Measurements from ENCODE around the gene PCSK5. TPM values are rescaled to one million over a fixed set of nuclear protein-coding genes. Genes with fewer than 3 reads are reported as not detected.
"Not testable (repeated sequence)": the region's sequence is repeated elsewhere in the genome, so short reads cannot be mapped to it uniquely, and the experiment has no call there.

PCSK5 gene
- total RNA-seq, 4 donors from 2014 or later, result 37.7 to 53.4 (median 43.1) TPM

GRCh38 chr9:75956161-75956560, 65.7 kb downstream of the PCSK5 start:
- ATAC-seq (ENCODE audit: low FRiP score) (no peak), DNase-seq (ENCODE audit: low spot score) (no peak)
- TF ChIP-seq, protein P1, sequence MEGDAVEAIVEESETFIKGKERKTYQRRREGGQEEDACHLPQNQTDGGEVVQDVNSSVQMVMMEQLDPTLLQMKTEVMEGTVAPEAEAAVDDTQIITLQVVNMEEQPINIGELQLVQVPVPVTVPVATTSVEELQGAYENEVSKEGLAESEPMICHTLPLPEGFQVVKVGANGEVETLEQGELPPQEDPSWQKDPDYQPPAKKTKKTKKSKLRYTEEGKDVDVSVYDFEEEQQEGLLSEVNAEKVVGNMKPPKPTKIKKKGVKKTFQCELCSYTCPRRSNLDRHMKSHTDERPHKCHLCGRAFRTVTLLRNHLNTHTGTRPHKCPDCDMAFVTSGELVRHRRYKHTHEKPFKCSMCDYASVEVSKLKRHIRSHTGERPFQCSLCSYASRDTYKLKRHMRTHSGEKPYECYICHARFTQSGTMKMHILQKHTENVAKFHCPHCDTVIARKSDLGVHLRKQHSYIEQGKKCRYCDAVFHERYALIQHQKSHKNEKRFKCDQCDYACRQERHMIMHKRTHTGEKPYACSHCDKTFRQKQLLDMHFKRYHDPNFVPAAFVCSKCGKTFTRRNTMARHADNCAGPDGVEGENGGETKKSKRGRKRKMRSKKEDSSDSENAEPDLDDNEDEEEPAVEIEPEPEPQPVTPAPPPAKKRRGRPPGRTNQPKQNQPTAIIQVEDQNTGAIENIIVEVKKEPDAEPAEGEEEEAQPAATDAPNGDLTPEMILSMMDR (IDR thresholded peaks at IDR 0.05), result no peak

DNA sequence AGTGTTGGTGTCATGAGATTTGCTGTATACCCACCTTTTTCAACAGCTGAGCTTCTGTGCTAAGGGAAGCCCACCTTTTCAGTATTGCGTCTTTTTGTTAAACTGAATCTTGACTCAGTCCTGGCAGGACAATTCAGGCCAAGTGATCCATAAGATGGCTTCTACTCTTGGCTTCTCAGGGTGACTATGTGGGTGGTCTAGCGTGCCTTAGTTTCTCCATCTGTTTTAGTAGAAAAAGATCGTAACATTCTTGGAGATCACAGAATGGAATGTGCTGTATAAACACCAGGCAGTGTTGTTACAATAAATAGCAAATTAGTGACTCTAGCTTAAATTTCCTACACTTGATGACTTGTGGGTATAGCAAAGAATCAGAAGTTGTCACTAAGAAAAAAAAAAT, 66.6 kb downstream of the PCSK5 start:
- DNase-seq (ENCODE audit: low spot score) (no peak), ATAC-seq (ENCODE audit: low FRiP score) (no peak)
- TF ChIP-seq, protein P1 (IDR thresholded peaks at IDR 0.05), result no peak

GRCh38 chr9:75958226-75958625, 67.8 kb downstream of the PCSK5 start:
- ATAC-seq (ENCODE audit: low FRiP score) (no peak), DNase-seq (ENCODE audit: low spot score) (no peak)
- TF ChIP-seq, protein P1 (IDR thresholded peaks at IDR 0.05), result no peak

GRCh38 chr9:75960551-75960950, 70.1 kb downstream of the PCSK5 start:
- no peak for DNase-seq (ENCODE audit: low spot score)
- ATAC-seq (ENCODE audit: low FRiP score), result no peak
- TF ChIP-seq, protein P1 (IDR thresholded peaks at IDR 0.05), result no peak

DNA sequence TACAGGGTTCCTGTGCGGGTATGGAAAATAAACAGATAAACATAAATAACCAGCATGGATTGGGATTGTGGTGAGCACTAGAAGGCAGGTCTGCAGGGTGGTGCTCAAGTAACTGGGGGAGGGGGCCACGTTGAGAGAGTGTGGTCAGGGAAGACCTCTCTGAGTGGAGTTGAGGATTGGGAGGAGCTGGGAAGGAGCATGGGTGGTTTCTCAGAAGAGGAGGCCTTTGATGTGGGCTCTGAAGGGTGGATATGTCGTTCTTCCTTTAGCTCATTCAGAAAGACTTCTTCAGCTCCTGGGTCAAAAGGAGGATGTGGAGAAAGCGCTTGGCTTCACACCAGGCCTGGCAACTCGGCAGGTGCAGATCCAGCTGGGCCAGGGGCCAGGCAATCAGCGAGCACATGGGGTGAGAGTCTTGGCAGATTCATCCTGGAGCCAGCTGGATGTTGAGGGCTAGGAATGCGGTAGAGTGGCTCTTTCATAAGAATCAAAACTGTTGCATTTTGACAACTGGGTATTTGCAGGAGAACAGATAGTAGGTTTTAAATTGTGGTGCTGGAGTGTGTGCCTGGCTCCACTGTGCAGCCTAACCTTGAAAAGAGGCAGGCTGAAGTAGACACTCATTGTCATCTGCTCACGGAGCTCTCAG, 71.7 kb downstream of the PCSK5 start:
- ATAC-seq (ENCODE audit: low FRiP score) (peak; percentile 78), DNase-seq (ENCODE audit: low spot score) (no peak)
- TF ChIP-seq, protein P1 (IDR thresholded peaks at IDR 0.05), result no peak

DNA sequence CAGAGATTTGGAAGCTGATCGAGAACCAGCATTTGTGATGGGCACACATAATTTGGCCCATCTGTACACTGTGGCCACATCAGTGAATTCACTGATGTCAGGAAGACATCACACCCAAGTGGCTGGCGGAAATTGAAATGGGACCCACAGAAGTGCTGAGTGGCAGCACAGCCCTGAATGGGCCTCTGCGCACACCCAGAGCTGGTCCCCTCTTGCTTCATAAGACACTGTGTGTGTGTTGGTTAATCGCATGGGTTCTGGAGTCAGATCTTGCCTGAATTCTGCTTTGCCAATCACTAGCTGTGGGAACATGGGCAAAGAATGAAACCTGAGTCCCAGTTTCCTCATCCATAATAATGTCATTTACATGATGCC, 72.2 kb downstream of the PCSK5 start:
- ATAC-seq (ENCODE audit: low FRiP score) (no peak), DNase-seq (ENCODE audit: low spot score) (no peak)
- TF ChIP-seq, protein P1 (IDR thresholded peaks at IDR 0.05), result no peak

- ATAC-seq (ENCODE audit: low FRiP score); DNase-seq (ENCODE audit: low spot score): not testable (repeated sequence)
Observed at GRCh38 chr9:75963321-75963720, 72.8 kb downstream of the PCSK5 start.

All from omental fat pad (tissue), 4 donors.